GM18502 (cell line): ENCODE data around the gene CCL24.
"Not testable (repeated sequence)": the region's sequence is repeated elsewhere in the genome, so short reads cannot be mapped to it uniquely, and the experiment has no call there.

Source experiments
- ATAC-seq: cut with Tn5 transposase; IDR thresholded peaks from one replicate; pipeline ENCODE4 v1.9.1; 2021; ENCODE audit warnings: mild to moderate bottlenecking; ENCODE audit not compliant: unreplicated experiment, poor library complexity

CCL24 gene

DNA sequence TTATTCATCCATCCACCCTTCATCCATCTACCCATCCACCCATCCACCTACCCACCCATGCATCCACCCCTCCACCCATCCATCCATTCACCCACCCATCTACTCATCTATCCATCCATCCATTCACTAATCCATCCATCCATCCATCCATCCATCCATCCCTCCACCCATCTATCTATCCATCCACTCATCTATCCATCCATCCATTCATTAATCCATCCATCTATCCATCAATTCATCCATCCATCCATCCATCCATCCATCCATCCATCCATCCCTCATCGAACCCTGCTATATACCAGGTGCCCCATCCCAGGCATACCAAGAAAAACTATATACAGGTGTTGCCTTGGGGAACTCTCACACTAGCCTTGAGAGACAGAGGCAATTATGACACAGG, 7.1 kb upstream of the CCL24 start:
- no peak for ATAC-seq

DNA sequence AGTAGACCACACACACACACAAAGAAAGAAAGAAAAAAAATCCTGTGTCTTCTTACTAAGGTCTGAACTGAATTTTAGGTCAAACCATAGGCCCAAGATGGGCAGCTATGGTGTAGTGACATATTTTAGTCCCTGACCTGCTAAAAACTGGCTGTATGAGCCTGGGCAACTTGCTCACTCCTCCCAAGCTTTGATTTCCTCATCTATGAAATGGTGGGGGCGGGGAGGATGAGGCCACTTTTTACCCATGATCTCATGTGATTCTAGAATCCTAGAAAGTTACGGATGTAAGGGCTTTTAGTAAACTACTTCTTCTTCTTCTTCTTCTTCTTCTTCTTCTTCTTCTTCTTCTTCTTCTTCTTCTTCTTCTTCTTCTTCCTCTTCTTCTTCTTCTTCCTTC, 6.1 kb upstream of the CCL24 start:
- no peak for ATAC-seq

- ATAC-seq, result no peak
These were observed 4.9 kb upstream of the CCL24 start for GRCh38 chr7:75818472-75818871.

DNA sequence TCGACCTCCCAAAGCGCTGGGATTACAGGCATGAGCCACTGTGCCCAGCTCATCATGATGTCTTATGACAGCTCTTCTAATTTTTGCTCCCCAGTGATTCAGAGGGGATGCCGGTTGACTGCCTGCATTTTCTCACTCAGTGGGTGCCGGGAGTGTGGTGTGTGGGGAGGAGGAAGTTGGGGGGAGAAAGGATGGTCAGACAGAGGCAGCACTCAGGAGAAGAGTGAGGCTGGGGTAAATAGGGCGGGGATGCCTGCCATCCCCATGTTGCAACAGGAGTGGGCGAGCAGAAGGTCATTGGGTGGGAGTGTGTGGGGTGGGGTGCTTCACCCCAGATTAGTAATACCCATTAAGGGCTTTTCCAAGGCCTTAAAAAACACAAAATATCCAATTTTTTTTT, 3.5 kb upstream of the CCL24 start:
- ATAC-seq, result no peak

- no peak for ATAC-seq
These were observed 1.9 kb upstream of the CCL24 start for GRCh38 chr7:75815418-75816064.

- no peak for ATAC-seq
These were observed 871 bp upstream of the CCL24 start for GRCh38 chr7:75814407-75814947.

- ATAC-seq, result no peak
These were observed 522 bp downstream of the CCL24 start for GRCh38 chr7:75813084-75813483.

- ATAC-seq, result no peak
These were observed 1.5 kb downstream of the CCL24 start for GRCh38 chr7:75811894-75812678.

DNA sequence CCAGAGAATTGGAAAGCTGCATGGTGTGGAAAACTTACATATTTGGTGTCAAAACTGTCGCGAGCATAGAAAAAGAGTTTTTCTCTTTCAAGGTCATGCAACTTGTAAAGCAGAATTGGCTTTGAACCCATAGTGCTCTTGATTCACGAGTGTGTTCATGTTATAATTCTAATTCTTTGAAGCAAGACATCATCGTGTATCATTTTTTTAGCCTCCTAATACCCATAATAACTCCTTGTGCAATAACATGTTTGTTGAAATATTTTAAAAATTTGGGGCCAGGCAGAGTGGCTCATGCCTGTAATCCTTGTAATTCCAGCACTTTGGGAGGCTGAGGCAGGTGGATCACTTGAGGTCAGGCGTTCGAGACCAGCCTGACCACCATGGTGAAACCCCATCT, 4.2 kb downstream of the CCL24 start:
- no peak for ATAC-seq

DNA sequence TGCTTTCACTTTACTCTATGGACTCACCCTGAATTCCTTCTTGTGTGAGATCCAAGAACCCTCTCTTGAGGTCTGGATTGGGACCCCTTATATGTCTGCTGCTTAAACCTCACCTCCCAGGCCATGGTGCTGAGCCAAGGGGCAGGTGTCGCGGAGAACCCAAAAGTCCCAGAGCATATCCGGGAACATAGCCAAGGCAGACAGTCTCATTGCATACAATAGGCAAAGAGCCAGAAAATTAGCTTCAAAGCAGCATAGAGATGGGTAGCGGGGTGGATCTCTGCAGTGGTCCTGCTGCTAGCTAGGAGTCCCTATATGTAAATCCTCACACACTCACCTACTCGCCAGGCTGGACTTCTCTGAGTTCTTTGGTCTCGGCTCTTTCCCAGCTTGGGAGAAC, 5.5 kb downstream of the CCL24 start:
- ATAC-seq, result no peak

GRCh38 chr7:75807452-75807851, 6.2 kb downstream of the CCL24 start:
- no peak for ATAC-seq

DNA sequence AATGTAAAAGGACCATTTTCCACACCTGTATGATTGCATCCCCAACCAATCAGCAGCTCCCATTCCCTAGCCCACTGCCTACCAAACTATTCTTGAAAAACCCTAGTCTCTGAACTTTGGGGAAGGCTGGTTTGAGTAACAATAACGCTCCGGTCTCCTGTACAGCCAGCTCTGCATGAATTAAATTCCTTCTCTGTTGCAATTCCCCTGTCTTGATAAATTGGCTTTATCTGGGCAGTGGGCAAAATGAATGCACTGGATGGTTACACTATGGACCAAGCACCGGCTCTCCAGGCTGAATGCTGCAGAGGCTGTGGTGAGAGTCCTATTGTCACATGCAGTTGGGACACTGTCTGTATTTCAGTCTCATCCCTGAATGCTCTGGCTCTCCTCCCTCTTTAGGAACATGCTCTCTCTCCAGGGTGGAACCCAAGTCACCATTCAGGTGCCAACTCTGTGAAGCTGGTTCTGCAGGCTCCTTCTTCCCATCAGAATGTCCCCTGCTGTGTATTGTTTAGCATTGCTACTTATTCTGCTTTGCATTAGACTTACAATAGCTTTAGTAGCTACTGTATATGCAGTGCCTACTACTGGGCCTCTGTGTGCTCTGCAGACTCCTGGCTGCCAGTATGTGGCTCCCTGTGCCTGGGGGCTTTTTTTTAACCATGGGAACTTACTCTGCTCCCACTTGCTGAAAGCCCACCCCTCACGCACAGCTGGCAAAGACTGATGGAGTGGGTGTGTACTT, 6.9 kb downstream of the CCL24 start:
- ATAC-seq, result no peak

- ATAC-seq, result no peak
These were observed 8.9 kb downstream of the CCL24 start for GRCh38 chr7:75804705-75805104.

GRCh38 chr7:75804004-75804403, 9.6 kb downstream of the CCL24 start:
- no peak for ATAC-seq

DNA sequence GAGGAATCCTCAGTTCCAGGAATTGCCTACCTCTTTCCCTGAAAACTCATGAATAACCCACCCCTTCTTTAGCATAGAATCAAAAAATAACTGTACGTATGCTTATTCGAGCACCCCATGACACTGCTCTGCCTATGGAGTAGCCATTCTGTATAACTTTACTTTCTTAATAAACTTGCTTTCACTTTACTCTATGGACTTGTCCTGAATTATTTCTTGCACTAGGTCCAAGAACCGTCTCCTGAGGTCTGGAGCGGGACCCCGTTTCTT, 11.1 kb downstream of the CCL24 start:
- no peak for ATAC-seq

- ATAC-seq, result no peak
These were observed 14.8 kb downstream of the CCL24 start for GRCh38 chr7:75798770-75799169.

- no peak for ATAC-seq
These were observed 17.2 kb downstream of the CCL24 start for GRCh38 chr7:75796420-75796819.

DNA sequence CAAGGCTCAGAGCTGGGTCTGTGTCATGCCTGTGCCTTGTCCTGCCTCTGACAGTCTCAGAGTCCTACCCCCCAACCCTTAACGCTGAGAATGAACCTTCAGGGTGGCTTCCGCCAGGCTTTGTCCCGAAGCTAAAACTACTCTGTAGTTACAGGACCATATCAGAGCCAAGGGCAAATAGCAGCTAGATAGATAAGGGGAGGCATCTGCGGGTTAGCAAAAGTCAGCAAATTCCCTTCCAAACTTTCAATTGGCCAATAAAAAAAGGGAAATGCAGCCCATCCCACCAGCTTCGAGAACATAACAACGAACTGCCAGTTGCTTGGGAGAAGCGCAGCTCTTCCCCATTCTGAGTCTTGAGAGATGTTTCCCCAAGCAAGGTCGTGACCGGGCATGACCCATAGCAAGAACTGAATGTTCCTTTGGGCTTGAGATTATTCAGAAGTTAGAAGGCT, 17.7 kb downstream of the CCL24 start:
- no peak for ATAC-seq

DNA sequence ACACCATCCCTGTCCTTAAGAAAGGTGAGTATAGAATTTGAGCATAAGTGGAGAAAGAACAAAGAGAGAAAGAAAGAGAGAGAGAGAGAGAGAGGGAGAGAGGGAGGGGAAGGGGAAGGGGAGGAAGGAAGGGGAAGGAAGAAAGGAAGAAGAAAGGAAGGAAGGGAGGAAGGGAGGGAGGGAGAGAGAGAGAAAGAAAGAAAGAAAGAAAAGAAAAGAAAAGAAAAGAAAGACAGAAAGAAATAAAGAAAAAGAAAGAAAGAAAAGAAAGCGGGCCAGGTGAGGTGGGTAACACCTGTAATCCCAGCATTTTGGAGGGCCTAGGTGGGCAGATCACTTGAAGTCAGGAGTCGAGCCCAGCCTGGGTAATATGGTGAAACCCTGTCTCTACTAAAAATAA, 19.9 kb downstream of the CCL24 start:
- ATAC-seq, result no peak

DNA sequence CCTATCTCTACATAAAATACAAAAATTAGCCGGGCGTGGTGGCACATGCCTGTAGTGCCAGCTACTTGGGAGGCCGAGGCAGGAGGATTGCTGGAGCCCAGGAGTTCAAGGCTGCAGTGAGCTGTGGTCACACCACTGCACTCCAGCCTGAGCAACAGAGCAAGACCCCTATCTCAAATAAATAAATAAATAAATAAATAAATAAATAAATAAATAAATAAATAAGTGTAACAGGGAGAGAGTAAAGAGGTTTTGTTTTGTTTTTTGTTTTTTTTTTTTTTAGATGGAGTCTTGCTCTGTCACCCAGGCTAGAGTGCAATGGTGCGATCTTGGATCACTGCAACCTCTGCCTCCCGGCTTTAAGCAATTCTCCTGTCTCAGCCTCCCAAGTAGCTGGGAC, 21.0 kb downstream of the CCL24 start:
- ATAC-seq, result not testable (repeated sequence)

- ATAC-seq, result no peak
These were observed 24.2 kb downstream of the CCL24 start for GRCh38 chr7:75789361-75789924.
